ENCODE measurements around the gene URM1. TPM values are rescaled to one million over a fixed set of nuclear protein-coding genes. Genes with fewer than 3 reads are reported as not detected.
A peak's percentile ranks its signal among the peaks of the same experiment; 100 is the strongest.
"Not testable (repeated sequence)": the region's sequence is repeated elsewhere in the genome, so short reads cannot be mapped to it uniquely, and the experiment has no call there.

The URM1 gene
- 98.8 and 101 TPM in 2 replicates for total RNA-seq (2014; rRNA removed; shearing (Covaris generic); ENCODE audit: low replicate concordance)

GRCh38 chr9:128370752-128371629, at the start of gene URM1:
TSS of gene URM1 (plus strand) at chr9:128371374. CDS start at chr9:128371381, 7 bp downstream.
- DNase-seq: peak; percentile 97
- Histone ChIP-seq H3K9me3 (no peaks in the 10 kb centered on the region), H3K36me3 (peaks cover 11% of the 10 kb centered on the region), H3K27me3 (no peaks in the 10 kb centered on the region), H3K4me3 (peak within 1 kb of the TSS; percentile 72)

- peaks cover 45% of the 10 kb centered on the region for H3K36me3 ChIP-seq
- H3K4me3 ChIP-seq: peak overlapping the region; percentile 84
- H3K27me3 ChIP-seq: no peaks in the 10 kb centered on the region
- DNase-seq: no peak
- H3K9me3 ChIP-seq: no peaks in the 10 kb centered on the region
Observed at GRCh38 chr9:128321879-128322403, 49.2 kb upstream of the URM1 start.

GRCh38 chr9:128322404-128323211, 48.6 kb upstream of the URM1 start, which contains the start of the genes COQ4 and TRUB2:
TSS of gene COQ4 (plus strand) at chr9:128322839. CDS start at chr9:128322859, 20 bp downstream.
TSS of gene TRUB2 (minus strand) at chr9:128322447. CDS start at chr9:128322408, 39 bp downstream.
- no peaks in the 10 kb centered on the region for H3K27me3 ChIP-seq
- peak within 1 kb of the TSS; percentile 84 for H3K4me3 ChIP-seq
- no peaks in the 10 kb centered on the region for H3K9me3 ChIP-seq
- peak; percentile 92 for DNase-seq
- H3K36me3 ChIP-seq: peaks cover 43% of the 10 kb centered on the region

- Histone ChIP-seq H3K27me3 (no peaks in the 10 kb centered on the region), H3K9me3 (no peaks in the 10 kb centered on the region), H3K4me3 (peak overlapping the region; percentile 84), H3K36me3 (peaks cover 38% of the 10 kb centered on the region)
- DNase-seq: no peak
Observed at GRCh38 chr9:128323212-128323730, 47.9 kb upstream of the URM1 start.

- no peak for DNase-seq
- no peaks in the 10 kb centered on the region for H3K27me3 ChIP-seq
- H3K36me3 ChIP-seq: peaks cover 35% of the 10 kb centered on the region
- H3K9me3 ChIP-seq: no peaks in the 10 kb centered on the region
- peak overlapping the region; percentile 84 for H3K4me3 ChIP-seq
Observed at GRCh38 chr9:128323791-128324190, 47.4 kb upstream of the URM1 start.

GRCh38 chr9:128324401-128324800, 46.8 kb upstream of the URM1 start:
- DNase-seq: no peak
- peaks cover 35% of the 10 kb centered on the region for H3K36me3 ChIP-seq
- H3K4me3 ChIP-seq: peak overlapping the region; percentile 84
- no peaks in the 10 kb centered on the region for H3K9me3 ChIP-seq
- H3K27me3 ChIP-seq: no peaks in the 10 kb centered on the region

GRCh38 chr9:128325629-128326028, 45.5 kb upstream of the URM1 start:
- no peaks in the 10 kb centered on the region for H3K9me3 ChIP-seq
- no peak for DNase-seq
- H3K27me3 ChIP-seq: no peaks in the 10 kb centered on the region
- peaks cover 33% of the 10 kb centered on the region for H3K36me3 ChIP-seq
- H3K4me3 ChIP-seq: no peak overlapping the region

- no peak overlapping the region for H3K4me3 ChIP-seq
- peaks cover 3% of the 10 kb centered on the region; the same call in 1 of the 2 replicates for H3K36me3 ChIP-seq
- H3K27me3 ChIP-seq: no peaks in the 10 kb centered on the region
- no peak for DNase-seq
- no peaks in the 10 kb centered on the region for H3K9me3 ChIP-seq
Observed at GRCh38 chr9:128333451-128333869, 37.7 kb upstream of the URM1 start.

GRCh38 chr9:128335161-128335560, 36.0 kb upstream of the URM1 start:
- no peak for DNase-seq
- no peaks in the 10 kb centered on the region for H3K9me3 ChIP-seq
- no peaks in the 10 kb centered on the region for H3K27me3 ChIP-seq
- no peak overlapping the region for H3K4me3 ChIP-seq
- peaks cover 3% of the 10 kb centered on the region; the same call in 1 of the 2 replicates for H3K36me3 ChIP-seq

- no peaks in the 10 kb centered on the region for H3K27me3 ChIP-seq
- H3K4me3 ChIP-seq: no peak overlapping the region
- H3K9me3 ChIP-seq: no peaks in the 10 kb centered on the region
- DNase-seq: no peak
- H3K36me3 ChIP-seq: peaks cover 3% of the 10 kb centered on the region; the same call in 1 of the 2 replicates
Observed at GRCh38 chr9:128335914-128336313, 35.3 kb upstream of the URM1 start.

- H3K4me3 ChIP-seq: no peak overlapping the region
- DNase-seq: no peak
- no peaks in the 10 kb centered on the region for H3K27me3 ChIP-seq
- no peaks in the 10 kb centered on the region for H3K9me3 ChIP-seq
- H3K36me3 ChIP-seq: peaks cover 2% of the 10 kb centered on the region; the same call in 1 of the 2 replicates
Observed at GRCh38 chr9:128337936-128338335, 33.2 kb upstream of the URM1 start.

GRCh38 chr9:128338852-128339614, 32.1 kb upstream of the URM1 start:
- not testable (repeated sequence) for H3K27me3 ChIP-seq

DNA sequence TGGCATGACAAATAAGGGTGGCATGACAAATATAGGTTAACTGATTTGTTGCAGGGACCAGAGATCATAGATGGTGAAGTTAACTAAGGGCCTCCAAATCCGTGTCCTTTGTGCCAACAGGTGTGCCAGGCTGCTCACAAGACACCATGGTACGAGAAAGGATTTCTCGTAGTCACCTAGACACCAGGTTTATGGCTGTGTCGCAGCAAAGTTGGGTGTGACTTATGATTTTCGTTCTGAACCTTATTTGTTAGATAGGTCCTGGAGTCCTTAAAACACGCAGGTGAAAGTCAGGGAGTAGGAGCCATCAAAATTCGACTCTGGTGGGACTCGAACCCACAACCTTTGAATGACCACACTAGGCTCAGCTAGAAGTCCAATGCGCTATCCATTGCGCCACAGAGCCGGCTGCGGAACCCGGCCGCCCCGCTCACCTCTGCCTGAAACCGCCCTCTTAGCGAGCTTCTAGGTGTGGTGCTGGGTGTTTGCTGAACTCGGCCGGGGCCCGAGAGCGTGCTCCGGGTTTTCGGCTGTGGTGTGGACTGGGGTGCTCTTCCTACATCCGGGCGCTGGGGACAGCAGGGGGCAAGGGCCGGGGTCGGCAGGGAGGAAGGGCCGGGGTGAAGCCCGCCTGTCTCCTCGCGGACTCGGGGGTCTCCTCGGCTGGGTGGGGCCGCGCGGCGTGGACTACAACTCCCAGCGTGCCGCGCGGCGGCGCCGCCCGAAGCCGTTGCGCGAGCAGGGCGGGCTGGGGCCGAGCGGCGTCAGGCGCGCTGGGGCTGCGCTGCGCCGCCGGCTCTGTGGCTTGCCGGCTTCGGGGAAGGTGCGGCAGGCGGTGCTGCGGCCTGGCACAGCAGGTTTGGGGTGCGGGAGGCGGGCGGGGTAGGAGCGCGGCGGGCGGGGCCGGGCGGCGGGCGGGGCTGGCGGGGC, 31.1 kb upstream of the URM1 start, which contains the start of gene SLC27A4:
SLC27A4 (plus strand) TSS at position 767 of the 930 bp plus-strand sequence. CDS start 2,606 bp downstream, outside the sequence.
- peak; percentile 85 for DNase-seq
- Histone ChIP-seq H3K9me3 (no peaks in the 10 kb centered on the region), H3K36me3 (peaks cover 8% of the 10 kb centered on the region), H3K4me3 (peak within 1 kb of the TSS; percentile 79), H3K27me3 (no peaks in the 10 kb centered on the region)

More at GRCh38 chr9:128338852-128339614, 32.1 kb upstream of the URM1 start:
- not testable (repeated sequence) for H3K9me3 ChIP-seq, H3K36me3 ChIP-seq, H3K4me3 ChIP-seq, DNase-seq

DNA sequence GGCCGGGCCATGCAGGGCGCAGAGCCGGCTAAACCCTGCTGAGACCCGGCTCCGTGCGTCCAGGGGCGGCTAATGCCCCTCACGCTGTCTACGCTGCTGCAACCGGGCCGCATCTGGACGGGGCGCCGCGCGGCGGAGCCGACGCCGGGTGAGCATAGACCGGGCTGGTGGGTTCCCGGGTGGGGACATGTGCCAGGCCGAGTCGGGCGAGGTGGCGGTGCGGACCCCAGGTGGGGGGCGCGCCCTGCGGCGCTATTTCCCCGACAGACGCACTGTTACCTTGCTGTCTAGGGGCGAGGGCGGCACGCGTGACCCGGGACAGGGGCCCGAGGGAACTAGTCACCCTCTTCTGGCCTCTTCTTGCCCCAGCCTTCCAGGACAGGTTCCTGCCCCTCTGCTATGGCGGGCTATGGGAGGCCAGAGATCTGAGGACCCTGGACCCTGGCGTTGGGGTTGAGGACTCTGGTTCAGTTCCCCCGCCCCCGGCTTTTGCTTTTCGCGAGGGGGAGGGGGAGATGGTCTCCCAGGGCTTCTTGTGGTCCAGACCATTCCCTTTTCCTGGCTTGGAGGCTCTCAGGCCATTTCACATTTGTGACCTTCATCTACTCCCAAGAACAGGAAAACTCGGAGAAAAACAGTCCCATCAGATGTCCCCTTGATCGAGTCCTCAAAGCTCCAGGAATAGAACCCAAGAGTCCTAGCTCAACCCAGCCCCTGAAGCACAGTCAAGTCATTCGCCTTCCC, 30.3 kb upstream of the URM1 start:
- Histone ChIP-seq H3K9me3 (no peaks in the 10 kb centered on the region), H3K4me3 (peak overlapping the region; percentile 79), H3K27me3 (no peaks in the 10 kb centered on the region), H3K36me3 (peaks cover 12% of the 10 kb centered on the region)
- DNase-seq: no peak
